ENCODE measurements around the gene ATP8A2. TPM values are rescaled to one million over a fixed set of nuclear protein-coding genes. Genes with fewer than 3 reads are reported as not detected.

ATP8A2 gene
- total RNA-seq, 1 donor from 2014 or later = 1.7 TPM

DNA sequence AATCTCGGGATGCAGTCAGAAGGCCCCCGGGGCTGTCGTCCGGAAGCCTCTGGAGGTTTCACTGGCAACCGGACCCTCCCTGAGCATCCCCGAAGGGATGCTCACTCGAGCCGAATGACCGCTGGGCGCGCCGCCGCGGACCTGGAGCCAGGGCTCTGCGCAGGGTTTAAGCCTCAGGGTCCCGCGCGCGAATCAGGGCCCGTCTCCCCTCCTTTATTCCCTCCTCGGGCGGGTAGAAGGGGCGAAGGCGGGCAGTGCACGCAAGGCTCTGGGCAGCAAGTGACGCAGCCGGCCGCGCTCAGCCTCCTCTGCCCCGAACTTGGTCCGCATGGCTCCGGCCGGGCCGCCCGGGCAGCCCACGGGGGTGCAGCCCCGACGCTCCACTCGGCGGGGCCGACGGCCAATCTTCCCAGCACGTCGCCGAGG is 679.5 kb downstream of the ATP8A2 start:
- TF ChIP-seq, protein P1, sequence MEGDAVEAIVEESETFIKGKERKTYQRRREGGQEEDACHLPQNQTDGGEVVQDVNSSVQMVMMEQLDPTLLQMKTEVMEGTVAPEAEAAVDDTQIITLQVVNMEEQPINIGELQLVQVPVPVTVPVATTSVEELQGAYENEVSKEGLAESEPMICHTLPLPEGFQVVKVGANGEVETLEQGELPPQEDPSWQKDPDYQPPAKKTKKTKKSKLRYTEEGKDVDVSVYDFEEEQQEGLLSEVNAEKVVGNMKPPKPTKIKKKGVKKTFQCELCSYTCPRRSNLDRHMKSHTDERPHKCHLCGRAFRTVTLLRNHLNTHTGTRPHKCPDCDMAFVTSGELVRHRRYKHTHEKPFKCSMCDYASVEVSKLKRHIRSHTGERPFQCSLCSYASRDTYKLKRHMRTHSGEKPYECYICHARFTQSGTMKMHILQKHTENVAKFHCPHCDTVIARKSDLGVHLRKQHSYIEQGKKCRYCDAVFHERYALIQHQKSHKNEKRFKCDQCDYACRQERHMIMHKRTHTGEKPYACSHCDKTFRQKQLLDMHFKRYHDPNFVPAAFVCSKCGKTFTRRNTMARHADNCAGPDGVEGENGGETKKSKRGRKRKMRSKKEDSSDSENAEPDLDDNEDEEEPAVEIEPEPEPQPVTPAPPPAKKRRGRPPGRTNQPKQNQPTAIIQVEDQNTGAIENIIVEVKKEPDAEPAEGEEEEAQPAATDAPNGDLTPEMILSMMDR (IDR thresholded peaks at IDR 0.05) = no peak
- Histone ChIP-seq H3K27ac (peak overlapping the region; percentile 6), H3K27me3 (ENCODE audit: low read depth) (peaks cover 37% of the 10 kb centered on the region), H3K36me3 (no peaks in the 10 kb centered on the region), H3K4me1 (peaks cover 9% of the 10 kb centered on the region), H3K9me3 (no peaks in the 10 kb centered on the region), H3K4me3 (peak overlapping the region; percentile 58)
- peak; percentile 57 to 65 for ATAC-seq
- DNase-seq = no peak
- intact Hi-C loops (cut with DNase I) = no loop called here

DNA sequence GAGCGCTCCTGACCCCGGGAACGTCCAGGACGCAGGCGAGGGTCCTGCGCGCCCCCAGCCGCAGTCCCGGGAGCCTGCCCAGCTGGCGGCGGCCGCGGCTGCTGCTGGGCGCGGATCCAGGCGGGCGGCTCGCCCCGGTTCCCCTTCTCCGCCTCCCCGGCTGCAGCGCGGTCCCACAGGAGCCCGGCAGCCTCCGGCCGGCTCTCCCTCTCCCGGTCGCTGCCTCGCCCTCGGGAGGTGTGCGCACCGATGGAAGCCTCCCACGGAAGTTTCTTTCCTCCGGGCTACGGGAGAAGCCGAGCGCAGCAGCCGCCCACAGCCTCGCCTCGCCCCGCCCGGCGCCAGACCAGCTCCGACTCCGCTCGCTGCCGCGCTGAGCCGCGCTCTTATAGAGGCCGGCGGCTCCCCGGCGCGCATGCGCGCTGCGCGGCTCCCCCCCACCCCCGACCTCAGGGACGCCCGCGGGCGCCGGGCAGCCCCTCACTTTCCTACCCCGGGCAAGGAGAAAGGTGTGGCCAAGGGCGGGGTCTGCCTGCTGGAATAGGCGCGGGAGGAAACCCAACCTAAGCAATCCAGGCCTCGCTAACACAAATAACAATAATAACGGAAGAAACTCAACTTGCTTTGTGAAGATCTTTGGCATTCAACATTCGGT is 680.0 kb downstream of the ATP8A2 start, which contains the start of gene SHISA2:
Gene SHISA2 (minus strand): TSS at position 360 of the 655 bp plus-strand sequence. CDS start 1,041 bp downstream, outside the sequence.
- peak within 1 kb of the TSS; percentile 6 for H3K27ac ChIP-seq
- peaks cover 9% of the 10 kb centered on the region for H3K4me1 ChIP-seq
- peak within 1 kb of the TSS; percentile 58 for H3K4me3 ChIP-seq
- TF ChIP-seq, protein P1 (IDR thresholded peaks at IDR 0.05) = no peak
- DNase-seq = peak; percentile 60
- peak; percentile 89 to 90 for ATAC-seq
- intact Hi-C loops (cut with DNase I) = no loop called here
- H3K27me3 ChIP-seq (ENCODE audit: low read depth) = peaks cover 37% of the 10 kb centered on the region
- H3K36me3 ChIP-seq = no peaks in the 10 kb centered on the region
- H3K9me3 ChIP-seq = no peaks in the 10 kb centered on the region

DNA sequence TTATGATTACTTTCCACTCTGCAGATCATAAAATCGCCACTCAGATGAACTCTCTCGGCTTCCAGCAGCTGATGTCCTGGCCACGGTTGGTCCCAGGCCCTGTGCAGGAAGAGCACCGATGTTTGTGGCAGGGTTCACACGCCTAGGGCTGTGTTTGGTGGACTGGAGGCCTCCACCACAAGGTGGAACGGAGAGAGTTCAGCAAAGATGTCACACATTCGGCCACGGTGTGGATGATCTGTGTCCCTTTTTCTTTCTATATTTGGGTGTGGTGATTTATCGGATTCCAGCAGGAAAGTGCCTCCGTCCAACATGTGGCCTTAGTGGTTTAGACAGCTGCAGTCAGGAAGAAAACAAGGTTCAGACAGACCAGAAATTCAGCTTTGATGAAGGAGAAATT is 680.6 kb downstream of the ATP8A2 start:
- DNase-seq = no peak
- H3K4me1 ChIP-seq = peaks cover 9% of the 10 kb centered on the region
- H3K36me3 ChIP-seq = no peaks in the 10 kb centered on the region
- no peak for ATAC-seq
- H3K27me3 ChIP-seq (ENCODE audit: low read depth) = peaks cover 37% of the 10 kb centered on the region
- H3K27ac ChIP-seq = no peak overlapping the region
- peak overlapping the region; percentile 58 for H3K4me3 ChIP-seq
- intact Hi-C loops (cut with DNase I) = no loop called here
- TF ChIP-seq, protein P1 (IDR thresholded peaks at IDR 0.05) = no peak
- no peaks in the 10 kb centered on the region for H3K9me3 ChIP-seq

DNA sequence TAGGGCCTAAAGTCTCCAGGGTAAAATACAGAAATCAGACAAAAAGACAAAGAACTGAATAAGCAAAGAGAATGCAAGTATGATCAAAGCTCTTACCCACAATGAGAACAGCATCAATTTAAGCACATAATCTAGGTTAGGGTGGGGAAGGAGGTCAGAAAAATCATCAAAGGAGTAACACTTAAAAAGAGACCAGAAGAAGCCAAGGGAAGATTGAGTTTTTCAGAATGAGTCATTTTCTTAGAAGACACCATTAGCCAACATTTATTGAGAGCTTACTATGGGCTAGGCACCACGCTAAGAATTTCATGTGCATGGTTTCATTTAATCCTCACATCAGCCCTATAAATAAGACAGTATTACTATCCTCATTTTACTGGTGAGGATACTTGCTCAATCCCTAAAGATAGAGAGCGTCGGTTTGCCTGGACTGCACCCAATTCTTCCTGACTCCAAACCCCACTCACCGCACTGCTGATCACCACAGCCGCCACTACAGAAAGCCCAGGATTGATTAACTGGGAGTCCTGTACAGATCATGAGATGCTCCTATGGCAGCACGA is 681.7 kb downstream of the ATP8A2 start:
- Histone ChIP-seq H3K27ac (no peak overlapping the region), H3K4me3 (no peak overlapping the region), H3K27me3 (ENCODE audit: low read depth) (peaks cover 35% of the 10 kb centered on the region), H3K4me1 (peaks cover 9% of the 10 kb centered on the region), H3K36me3 (no peaks in the 10 kb centered on the region), H3K9me3 (no peaks in the 10 kb centered on the region)
- intact Hi-C loops (cut with DNase I) = no loop called here
- ATAC-seq (no peak), DNase-seq (no peak)
- TF ChIP-seq, protein P1 (IDR thresholded peaks at IDR 0.05) = no peak

DNA sequence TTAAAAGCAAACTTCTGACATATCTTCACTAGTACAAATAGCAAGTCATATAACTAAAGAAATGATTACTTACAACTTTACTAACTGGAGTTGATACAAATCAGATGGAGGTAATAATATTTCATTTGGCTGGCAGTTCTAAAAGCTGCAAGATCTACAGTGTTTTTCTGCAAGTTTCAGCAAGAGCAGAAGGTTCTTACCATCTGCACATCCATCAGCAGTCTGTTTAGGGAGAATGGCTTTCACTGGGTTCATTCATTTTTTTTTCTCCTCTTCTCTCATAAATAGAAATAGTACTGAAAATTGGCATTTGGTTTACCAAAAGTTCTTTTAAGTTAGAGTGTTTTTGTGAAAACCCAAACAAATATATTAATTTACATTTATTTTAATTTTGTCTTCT is 683.1 kb downstream of the ATP8A2 start:
- DNase-seq (no peak), ATAC-seq (no peak)
- H3K4me1 ChIP-seq = peaks cover 9% of the 10 kb centered on the region
- no peaks in the 10 kb centered on the region for H3K36me3 ChIP-seq
- no peaks in the 10 kb centered on the region for H3K9me3 ChIP-seq
- no peak overlapping the region for H3K4me3 ChIP-seq
- H3K27ac ChIP-seq = no peak overlapping the region
- TF ChIP-seq, protein P1 (IDR thresholded peaks at IDR 0.05) = no peak
- intact Hi-C loops (cut with DNase I) = no loop called here
- H3K27me3 ChIP-seq (ENCODE audit: low read depth) = peaks cover 25% of the 10 kb centered on the region

Measured in lower lobe of right lung (tissue), 2 donors.